ENCODE measurements around the gene MAOA.

MAOA gene

DNA sequence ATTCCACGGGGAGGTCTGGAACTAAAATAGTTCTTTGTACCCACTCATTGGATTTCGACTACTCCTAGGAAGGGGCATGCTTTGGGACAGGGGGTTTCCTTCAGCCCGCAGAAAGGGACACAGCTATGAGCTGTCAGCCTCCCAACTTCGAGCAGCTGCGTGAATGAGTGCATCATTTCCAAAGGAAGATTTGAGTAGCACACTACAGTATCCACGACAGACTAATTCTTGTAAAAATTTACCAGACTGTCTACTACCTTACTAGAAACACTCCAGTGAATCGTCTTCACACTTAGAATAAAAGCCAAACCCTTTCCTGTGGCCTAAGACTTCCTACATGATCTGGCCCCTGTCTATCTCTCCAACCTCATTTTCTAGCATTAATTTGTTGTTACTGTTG, 101.9 kb downstream of the MAOA start:
- no peak for DNase-seq (ENCODE audit: low read depth, low spot score)

GRCh38 chrX:43785930-43786591, 130.0 kb downstream of the MAOA start:
- DNase-seq (ENCODE audit: low read depth, low spot score) = no peak
